Activated CD4-positive, alpha-beta T cell treated with anti-CD3 and anti-CD28 coated beads, Interleukin-10, Interleukin-2, amounts not matched to agents 100 ng/mL and 50 ng/mL, durations not matched to agents 16 hours and 8 hours (primary cell): ENCODE data around the gene PRXL2B.

Source experiments
- DNase-seq: peaks from one replicate; pipeline ENCODE4 v3.0.0-alpha.2; 2020

Gene PRXL2B

GRCh38 chr1:2639607-2640521 is 53.3 kb downstream of the PRXL2B start:
- no peak for DNase-seq

- DNase-seq: no peak
These were observed 54.0 kb downstream of the PRXL2B start for GRCh38 chr1:2640626-2641025.
